GM03348 (cell line): ENCODE measurements around the gene ITGB3.
"Not testable (repeated sequence)": the region's sequence is repeated elsewhere in the genome, so short reads cannot be mapped to it uniquely, and the experiment has no call there.

Source experiments
- DNase-seq: peaks from one replicate; pipeline ENCODE4 v3.0.0; 2012; ENCODE audit warnings: low spot score

ITGB3 gene

GRCh38 chr17:47253541-47254402 is at the start of gene ITGB3:
TSS of gene ITGB3 (plus strand) at chr17:47253827. CDS start at chr17:47253862, 35 bp downstream.
- DNase-seq = peak; percentile 84

- peak; percentile 42 for DNase-seq
Measured at GRCh38 chr17:47203984-47204721, 49.5 kb upstream of the ITGB3 start.

- peak; percentile 41 for DNase-seq
Measured at GRCh38 chr17:47204722-47205418, 48.8 kb upstream of the ITGB3 start.

- DNase-seq = peak; percentile 71
Measured at GRCh38 chr17:47205419-47205963, 48.1 kb upstream of the ITGB3 start.

- DNase-seq = no peak
Measured at GRCh38 chr17:47207143-47208067, 46.2 kb upstream of the ITGB3 start.

- DNase-seq = no peak
Measured at GRCh38 chr17:47208744-47209488, 44.7 kb upstream of the ITGB3 start, which contains the start of gene MYL4. TSS of gene MYL4 (plus strand) at chr17:47209348. CDS start at chr17:47209423, 75 bp downstream.

- no peak for DNase-seq
Measured at GRCh38 chr17:47209499-47209898, 44.1 kb upstream of the ITGB3 start.

- DNase-seq = no peak
Measured at GRCh38 chr17:47210105-47210504, 43.5 kb upstream of the ITGB3 start.

GRCh38 chr17:47210779-47211178 is 42.8 kb upstream of the ITGB3 start:
- DNase-seq = no peak

GRCh38 chr17:47212458-47212857 is 41.2 kb upstream of the ITGB3 start:
- DNase-seq = no peak

- no peak for DNase-seq
Measured at GRCh38 chr17:47213540-47213939, 40.1 kb upstream of the ITGB3 start.

- DNase-seq = no peak
Measured at GRCh38 chr17:47214931-47215330, 38.7 kb upstream of the ITGB3 start.

- DNase-seq = not testable (repeated sequence)
Measured at GRCh38 chr17:47216821-47217220, 36.8 kb upstream of the ITGB3 start.

- not testable (repeated sequence) for DNase-seq
Measured at GRCh38 chr17:47217279-47217678, 36.3 kb upstream of the ITGB3 start.

- DNase-seq = no peak
Measured at GRCh38 chr17:47218896-47219430, 34.7 kb upstream of the ITGB3 start.

- no peak for DNase-seq
Measured at GRCh38 chr17:47219621-47220475, 33.8 kb upstream of the ITGB3 start.

GRCh38 chr17:47220531-47220999 is 33.1 kb upstream of the ITGB3 start:
- DNase-seq = no peak

GRCh38 chr17:47221154-47221553 is 32.5 kb upstream of the ITGB3 start:
- DNase-seq = no peak

GRCh38 chr17:47222047-47222446 is 31.6 kb upstream of the ITGB3 start:
- DNase-seq = no peak
